Smooth muscle cell (in vitro differentiated cells): ENCODE data around the gene STRN. TPM values are rescaled to one million over a fixed set of nuclear protein-coding genes. Genes with fewer than 3 reads are reported as not detected.

Experiments used
- DNase-seq: peaks from one replicate; lab custom pipeline; 2025; ENCODE audit not compliant: unreplicated experiment; lab: John Stamatoyannopoulos, UW
- H2AFZ ChIP-seq: fragments of 200-600 bp; sonication (generic); 2 replicates; pipeline ENCODE4 v1.6.0; 2016; ENCODE audit warnings: antibody characterized with exemption, low read depth, mild to moderate bottlenecking
- H3F3A ChIP-seq: fragments of 200-600 bp; sonication (generic); 2 replicates; pipeline ENCODE4 v1.6.0; 2017; ENCODE audit warnings: antibody characterized with exemption, low read depth
- H3K27ac ChIP-seq: fragments of 200-600 bp; sonication (generic); 2 replicates; pipeline ENCODE4 v1.5.1; 2016; ENCODE audit warnings: low read depth, mild to moderate bottlenecking
- H3K27me3 ChIP-seq: fragments of 200-600 bp; sonication (generic); 2 replicates; pipeline ENCODE4 v1.6.1; 2016; ENCODE audit warnings: low read depth, mild to moderate bottlenecking
- H3K36me3 ChIP-seq: fragments of 200-600 bp; sonication (generic); 2 replicates; pipeline ENCODE4 v1.5.1; 2016; ENCODE audit warnings: low read depth
- H3K4me1 ChIP-seq: fragments of 200-600 bp; sonication (generic); 2 replicates; pipeline ENCODE4 v1.5.1; 2016; ENCODE audit warnings: low read depth
- H3K4me2 ChIP-seq: fragments of 200-600 bp; sonication (generic); 2 replicates; pipeline ENCODE4 v1.6.0; 2016; ENCODE audit warnings: mild to moderate bottlenecking
- H3K4me3 ChIP-seq: fragments of 200-600 bp; sonication (generic); 2 replicates; pipeline ENCODE4 v1.5.1; 2016; ENCODE audit warnings: mild to moderate bottlenecking
- H3K79me2 ChIP-seq: fragments of 200-600 bp; sonication (generic); 2 replicates; pipeline ENCODE4 v1.6.0; 2016; ENCODE audit warnings: low read depth, mild to moderate bottlenecking
- H3K9ac ChIP-seq: fragments of 200-600 bp; sonication (generic); 2 replicates; pipeline ENCODE4 v1.6.0; 2016; ENCODE audit warnings: low read depth
- H3K9me3 ChIP-seq: fragments of 200-600 bp; sonication (generic); replicated peaks from 2 replicates; pipeline ENCODE4 v1.5.1; 2016; ENCODE audit warnings: low read depth
- H4K20me1 ChIP-seq: fragments of 200-600 bp; sonication (generic); 2 replicates; pipeline ENCODE4 v1.6.0; 2016; ENCODE audit warnings: low read depth
- CTCF ChIP-seq: fragments of 200-600 bp; sonication (generic); IDR thresholded peaks from 2 replicates; pipeline ENCODE4 v1.5.1; 2017; ENCODE audit warnings: borderline replicate concordance, mild to moderate bottlenecking, antibody characterized with exemption; ENCODE audit not compliant: insufficient read depth, poor library complexity, severe bottlenecking
- WGBS: methylation state at CpG from one replicate; pipeline ENCODE4 v1.1.7; 2016; ENCODE audit warnings: low lambda C conversion rate; 5-methylcytosine and 5-hydroxymethylcytosine counted together
- polyA plus RNA-seq: library from polyadenylated mRNA; unstranded; fragments of >200 nt; fragmentation: Nextera tagmentation; extraction: Ambion mirVana; gene quantifications from 2 replicates; pipeline ENCODE4 v1.2.1, GENCODE V29; 2016
- total RNA-seq: library from RNA; depleted of rRNA; stranded (reverse); fragments of >200 nt; gene quantifications from 2 replicates; pipeline ENCODE4 v1.2.3, GENCODE V29; 2014

Gene STRN
- total and polyA plus RNA-seq, 2 experiments from 2014 or later: 4.6 to 19.6 TPM

- Histone ChIP-seq H2AFZ (no peak overlapping the region), H3K27me3 (no peaks in the 10 kb centered on the region), H3K36me3 (no peaks in the 10 kb centered on the region), H3K4me2 (no peak overlapping the region), H3K79me2 (no peaks in the 10 kb centered on the region), H3K9ac (no peak overlapping the region), H3K9me3 (no peaks in the 10 kb centered on the region), H3K27ac (no peak overlapping the region), H3F3A (no peaks in the 10 kb centered on the region), H3K4me3 (no peak overlapping the region), H4K20me1 (no peaks in the 10 kb centered on the region), H3K4me1 (no peaks in the 10 kb centered on the region)
- 95% methylated on average over 35 of the region's 35 CpGs for WGBS
- DNase-seq: no peak
- no peak for TF ChIP-seq CTCF
These were observed 157.8 kb downstream of the STRN start for GRCh38 chr2:36808386-36809068.

- Histone ChIP-seq H3K4me2 (no peak overlapping the region), H3K4me1 (no peaks in the 10 kb centered on the region), H3K4me3 (no peak overlapping the region), H3K27ac (no peak overlapping the region), H3K27me3 (no peaks in the 10 kb centered on the region), H4K20me1 (no peaks in the 10 kb centered on the region), H3K79me2 (no peaks in the 10 kb centered on the region), H3K9ac (no peak overlapping the region), H2AFZ (no peak overlapping the region), H3K9me3 (no peaks in the 10 kb centered on the region), H3F3A (no peaks in the 10 kb centered on the region), H3K36me3 (no peaks in the 10 kb centered on the region)
- no peak for DNase-seq
- no peak for TF ChIP-seq CTCF
- 90% methylated on average over 5 of the region's 5 CpGs for WGBS
These were observed 159.0 kb downstream of the STRN start for GRCh38 chr2:36807223-36807886.

GRCh38 chr2:36805635-36806224 is 160.6 kb downstream of the STRN start:
- no peak for TF ChIP-seq CTCF
- no peak overlapping the region for H3K4me3 ChIP-seq
- no peaks in the 10 kb centered on the region for H3F3A ChIP-seq
- H3K27ac ChIP-seq: no peak overlapping the region
- no peaks in the 10 kb centered on the region for H3K9me3 ChIP-seq
- H3K79me2 ChIP-seq: no peaks in the 10 kb centered on the region
- no peaks in the 10 kb centered on the region for H4K20me1 ChIP-seq
- H3K27me3 ChIP-seq: no peaks in the 10 kb centered on the region
- no peak overlapping the region for H3K4me2 ChIP-seq
- H3K4me1 ChIP-seq: no peaks in the 10 kb centered on the region
- WGBS: 87% methylated on average over 11 of the region's 11 CpGs
- no peaks in the 10 kb centered on the region for H3K36me3 ChIP-seq
- H2AFZ ChIP-seq: no peak overlapping the region
- no peak overlapping the region for H3K9ac ChIP-seq
- DNase-seq: no peak
